Astrocyte (in vitro differentiated cells and primary cell): ENCODE measurements around the gene ORMDL3. TPM values are rescaled to one million over a fixed set of nuclear protein-coding genes. Genes with fewer than 3 reads are reported as not detected.
A peak's percentile ranks its signal among the peaks of the same experiment; 100 is the strongest.

Experiments
- DNase-seq: peaks from one replicate; pipeline ENCODE4 v3.0.0-alpha.2; 2010; ENCODE audit warnings: low read depth
- FAIRE-seq: peaks from 2 replicates; lab custom pipeline; 2011; peaks lifted over from hg19 to GRCh38; lab: Jason Lieb, UNC
- H2AFZ ChIP-seq: 2 replicates; pipeline ENCODE4 v1.6.0; 2012; ENCODE audit warnings: low read depth, low read length, inconsistent platforms
- H3K27ac ChIP-seq: 2 replicates; pipeline ENCODE4 v1.5.1; 2011; ENCODE audit warnings: low read depth, low read length, inconsistent platforms
- H3K27me3 ChIP-seq: 2 replicates; pipeline ENCODE4 v1.6.0; 2011; ENCODE audit warnings: low read length, inconsistent platforms; ENCODE audit not compliant: insufficient read depth
- H3K36me3 ChIP-seq: 2 replicates; pipeline ENCODE4 v1.5.1; 2011; ENCODE audit warnings: low read length, inconsistent platforms; ENCODE audit not compliant: insufficient read depth
- H3K4me1 ChIP-seq: 2 replicates; pipeline ENCODE4 v1.5.1; 2011; ENCODE audit warnings: low read length, inconsistent platforms; ENCODE audit not compliant: insufficient read depth
- H3K4me2 ChIP-seq: 2 replicates; pipeline ENCODE4 v1.6.0; 2012; ENCODE audit warnings: low read length, inconsistent platforms
- H3K4me3 ChIP-seq: 2 replicates; pipeline ENCODE4 v1.5.1; 2011; ENCODE audit warnings: low read depth, mild to moderate bottlenecking, low read length, inconsistent platforms; ENCODE audit not compliant: insufficient read depth
- H3K79me2 ChIP-seq: 2 replicates; pipeline ENCODE4 v1.6.0; 2012; ENCODE audit warnings: mild to moderate bottlenecking, low read length, inconsistent platforms; ENCODE audit not compliant: insufficient read depth
- H3K9ac ChIP-seq: 2 replicates; pipeline ENCODE4 v1.6.0; 2012; ENCODE audit warnings: mild to moderate bottlenecking, low read length, inconsistent platforms
- H3K9me3 ChIP-seq: 2 replicates; pipeline ENCODE4 v1.5.1; 2012; ENCODE audit warnings: low read depth, mild to moderate bottlenecking, low read length, inconsistent platforms; ENCODE audit not compliant: insufficient read depth
- H4K20me1 ChIP-seq: 2 replicates; pipeline ENCODE4 v1.6.0; 2012; ENCODE audit warnings: low read length, inconsistent platforms; ENCODE audit not compliant: insufficient read depth
- H3K27ac Mint-ChIP-seq: one replicate; pipeline ENCODE4 v1.8.0; 2021; ENCODE audit warnings: mild to moderate bottlenecking, mixed read lengths; ENCODE audit not compliant: unreplicated experiment
- H3K27me3 Mint-ChIP-seq: one replicate; pipeline ENCODE4 v1.8.0; 2021; ENCODE audit warnings: low read depth, mixed read lengths; ENCODE audit not compliant: unreplicated experiment
- H3K36me3 Mint-ChIP-seq: one replicate; pipeline ENCODE4 v1.8.0; 2021; ENCODE audit warnings: low read depth, mixed read lengths; ENCODE audit not compliant: unreplicated experiment
- H3K4me1 Mint-ChIP-seq: one replicate; pipeline ENCODE4 v1.8.0; 2021; ENCODE audit warnings: low read depth, mixed read lengths; ENCODE audit not compliant: unreplicated experiment
- H3K4me3 Mint-ChIP-seq: one replicate; pipeline ENCODE4 v1.8.0; 2021; ENCODE audit warnings: mild to moderate bottlenecking, moderate library complexity, mixed read lengths; ENCODE audit not compliant: unreplicated experiment
- H3K9me3 Mint-ChIP-seq: one replicate; pipeline ENCODE4 v1.8.0; 2021; ENCODE audit warnings: mild to moderate bottlenecking, mixed read lengths; ENCODE audit not compliant: unreplicated experiment
- CTCF ChIP-seq: IDR thresholded peaks from 2 replicates; pipeline ENCODE4 v1.5.1; 2011; ENCODE audit warnings: low read depth, mild to moderate bottlenecking, inconsistent platforms, low read length, moderate library complexity; ENCODE audit not compliant: insufficient read depth
- EZH2 ChIP-seq: IDR thresholded peaks from 2 replicates; pipeline ENCODE4 v1.6.1; 2012; ENCODE audit warnings: mild to moderate bottlenecking, low read length, inconsistent platforms; ENCODE audit not compliant: insufficient read depth
- total RNA-seq: library from RNA; stranded (reverse); gene quantifications from 2 replicates; pipeline ENCODE4 v1.2.1, GENCODE V29; 2021

Gene ORMDL3
- total RNA-seq, 1 donor from 2014 or later: 65.3 TPM

GRCh38 chr17:39974433-39974832 lies 47.0 kb upstream of the ORMDL3 start:
- H3K9ac ChIP-seq: no peak overlapping the region
- Mint-ChIP-seq H3K9me3 (peaks cover 6% of the 10 kb centered on the region), H3K36me3 (peaks cover 3% of the 10 kb centered on the region), H3K27ac (peak overlapping the region; percentile 81), H3K27me3 (peaks cover 10% of the 10 kb centered on the region), H3K4me3 (no peak overlapping the region), H3K4me1 (peaks cover 17% of the 10 kb centered on the region)
- H3K27me3 ChIP-seq: peaks cover 5% of the 10 kb centered on the region
- DNase-seq: no peak
- no peak overlapping the region for H2AFZ ChIP-seq
- no peak for FAIRE-seq
- H4K20me1 ChIP-seq: no peaks in the 10 kb centered on the region
- H3K9me3 ChIP-seq: no peaks in the 10 kb centered on the region
- H3K79me2 ChIP-seq: no peaks in the 10 kb centered on the region
- peaks cover 8% of the 10 kb centered on the region for H3K4me1 ChIP-seq
- H3K36me3 ChIP-seq: no peaks in the 10 kb centered on the region
- no peak overlapping the region for H3K27ac ChIP-seq
- H3K4me2 ChIP-seq: no peak overlapping the region
- H3K4me3 ChIP-seq: no peak overlapping the region
- TF ChIP-seq CTCF (no peak), EZH2 (no peak)

- Mint-ChIP-seq H3K36me3 (peaks cover 3% of the 10 kb centered on the region), H3K4me1 (peaks cover 9% of the 10 kb centered on the region), H3K9me3 (peaks cover 6% of the 10 kb centered on the region), H3K27ac (peak overlapping the region; percentile 81), H3K27me3 (peaks cover 18% of the 10 kb centered on the region), H3K4me3 (peak overlapping the region; percentile 35)
- FAIRE-seq (no peak), DNase-seq (no peak)
- H3K4me3 ChIP-seq: no peak overlapping the region
- H3K4me2 ChIP-seq: no peak overlapping the region
- TF ChIP-seq EZH2 (no peak), CTCF (no peak)
- H3K27ac ChIP-seq: no peak overlapping the region
- peaks cover under 1% of the 10 kb centered on the region for H3K4me1 ChIP-seq
- H3K9ac ChIP-seq: no peak overlapping the region
- no peak overlapping the region for H2AFZ ChIP-seq
- no peaks in the 10 kb centered on the region for H3K36me3 ChIP-seq
- H4K20me1 ChIP-seq: no peaks in the 10 kb centered on the region
- H3K27me3 ChIP-seq: peaks cover 5% of the 10 kb centered on the region
- H3K9me3 ChIP-seq: no peaks in the 10 kb centered on the region
- no peaks in the 10 kb centered on the region for H3K79me2 ChIP-seq
Measured at GRCh38 chr17:39973496-39973895, 46.1 kb upstream of the ORMDL3 start.

DNA sequence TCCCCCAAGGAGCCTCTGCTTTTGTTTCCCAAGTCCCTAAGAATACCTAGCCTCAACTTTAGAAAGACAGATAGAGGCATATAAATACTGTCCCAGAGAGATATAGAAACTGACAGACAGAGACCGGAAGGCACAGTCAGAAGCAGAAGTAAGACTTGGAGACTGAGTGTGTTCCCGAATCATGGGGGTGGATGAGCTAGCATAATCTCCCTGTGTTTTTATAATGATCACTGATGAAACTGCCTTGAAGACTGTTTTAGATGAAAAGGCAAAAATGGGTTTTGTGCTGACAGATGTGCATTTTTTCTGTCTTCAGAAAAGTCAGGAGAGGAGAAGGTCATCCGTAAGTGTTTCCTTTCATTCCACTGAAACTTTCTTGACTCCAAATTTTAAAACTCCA lies 44.9 kb upstream of the ORMDL3 start:
- H3K4me2 ChIP-seq: peak overlapping the region; percentile 2
- H3K9ac ChIP-seq: no peak overlapping the region
- H3K9me3 Mint-ChIP-seq: peaks cover 6% of the 10 kb centered on the region
- no peak overlapping the region for H2AFZ ChIP-seq
- no peaks in the 10 kb centered on the region for H3K79me2 ChIP-seq
- H3K27me3 ChIP-seq: peaks cover 5% of the 10 kb centered on the region
- H3K9me3 ChIP-seq: no peaks in the 10 kb centered on the region
- peaks cover 3% of the 10 kb centered on the region for H3K36me3 Mint-ChIP-seq
- H3K4me1 Mint-ChIP-seq: peaks cover 9% of the 10 kb centered on the region
- no peak for DNase-seq
- no peak overlapping the region for H3K27ac Mint-ChIP-seq
- no peak overlapping the region for H3K4me3 Mint-ChIP-seq
- no peak overlapping the region for H3K4me3 ChIP-seq
- no peak for FAIRE-seq
- no peak for TF ChIP-seq CTCF
- no peak for TF ChIP-seq EZH2
- no peaks in the 10 kb centered on the region for H3K36me3 ChIP-seq
- H3K4me1 ChIP-seq: no peaks in the 10 kb centered on the region
- peaks cover 18% of the 10 kb centered on the region for H3K27me3 Mint-ChIP-seq
- H4K20me1 ChIP-seq: no peaks in the 10 kb centered on the region
- no peak overlapping the region for H3K27ac ChIP-seq
